22Rv1 (cell line): ENCODE measurements around the gene ARHGEF10L.

Experiments
- ZFX ChIP-seq: fragments of 450-650 bp; IDR thresholded peaks from 2 replicates; pipeline ENCODE4 v1.6.1; 2017; ENCODE audit warnings: antibody characterized with exemption, borderline replicate concordance
- TF ChIP-seq, protein P1 (sequence below): fragments of 450-650 bp; IDR thresholded peaks from 2 replicates; pipeline ENCODE4 v1.5.1; 2017; ENCODE audit warnings: mild to moderate bottlenecking

DNA sequence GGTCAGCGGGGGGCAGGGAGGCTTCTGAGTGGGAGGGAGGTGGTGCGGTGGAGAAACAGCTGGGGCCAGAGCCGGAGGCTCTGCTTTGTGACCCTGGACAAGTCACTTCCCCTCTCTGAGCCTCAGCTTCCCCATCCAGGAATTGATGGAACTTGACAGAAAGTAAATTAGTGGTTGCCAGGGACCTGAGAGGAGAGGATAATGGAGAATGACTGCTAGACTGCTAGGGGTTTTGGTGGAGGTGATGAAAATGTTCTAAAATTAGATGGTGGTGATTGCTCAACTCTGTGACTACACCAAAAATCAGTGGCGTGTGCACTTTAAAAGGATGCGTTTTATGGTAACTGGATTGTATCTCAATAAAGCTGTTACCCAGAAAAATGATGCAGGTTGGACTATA is 100.9 kb downstream of the ARHGEF10L start:
- TF ChIP-seq, protein P1, sequence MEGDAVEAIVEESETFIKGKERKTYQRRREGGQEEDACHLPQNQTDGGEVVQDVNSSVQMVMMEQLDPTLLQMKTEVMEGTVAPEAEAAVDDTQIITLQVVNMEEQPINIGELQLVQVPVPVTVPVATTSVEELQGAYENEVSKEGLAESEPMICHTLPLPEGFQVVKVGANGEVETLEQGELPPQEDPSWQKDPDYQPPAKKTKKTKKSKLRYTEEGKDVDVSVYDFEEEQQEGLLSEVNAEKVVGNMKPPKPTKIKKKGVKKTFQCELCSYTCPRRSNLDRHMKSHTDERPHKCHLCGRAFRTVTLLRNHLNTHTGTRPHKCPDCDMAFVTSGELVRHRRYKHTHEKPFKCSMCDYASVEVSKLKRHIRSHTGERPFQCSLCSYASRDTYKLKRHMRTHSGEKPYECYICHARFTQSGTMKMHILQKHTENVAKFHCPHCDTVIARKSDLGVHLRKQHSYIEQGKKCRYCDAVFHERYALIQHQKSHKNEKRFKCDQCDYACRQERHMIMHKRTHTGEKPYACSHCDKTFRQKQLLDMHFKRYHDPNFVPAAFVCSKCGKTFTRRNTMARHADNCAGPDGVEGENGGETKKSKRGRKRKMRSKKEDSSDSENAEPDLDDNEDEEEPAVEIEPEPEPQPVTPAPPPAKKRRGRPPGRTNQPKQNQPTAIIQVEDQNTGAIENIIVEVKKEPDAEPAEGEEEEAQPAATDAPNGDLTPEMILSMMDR, result no peak
- TF ChIP-seq ZFX, result no peak
